Sigmoid colon (tissue), 4 donors: ENCODE measurements around the gene TAF7L.

Experiments
- POLR2A ChIP-seq, 2 donors: fragments of 450-650 bp; IDR thresholded peaks; one replicate each; pipeline ENCODE4 v1.6.1; 2016; ENCODE audit warnings: antibody characterized with exemption in 2 of 2, mild to moderate bottlenecking in 2 of 2, moderate library complexity in 2 of 2
- POLR2AphosphoS5 ChIP-seq, 4 donors: sonication (generic); formaldehyde crosslinking; IDR thresholded peaks; one replicate each; pipeline ENCODE4 v1.6.1; 2017; ENCODE audit warnings: antibody characterized with exemption in 4 of 4
- TF ChIP-seq, protein P1 (sequence below), 4 experiments: fragments of 450-650 bp in 3 of 4; fragments of 200-600 bp in 1 of 4; IDR thresholded peaks; one replicate each; pipeline ENCODE4 v1.5.1; 2016 to 2019; ENCODE audit warnings: antibody characterized with exemption in 4 of 4, mild to moderate bottlenecking in 3 of 4, moderate library complexity in 2 of 4

DNA sequence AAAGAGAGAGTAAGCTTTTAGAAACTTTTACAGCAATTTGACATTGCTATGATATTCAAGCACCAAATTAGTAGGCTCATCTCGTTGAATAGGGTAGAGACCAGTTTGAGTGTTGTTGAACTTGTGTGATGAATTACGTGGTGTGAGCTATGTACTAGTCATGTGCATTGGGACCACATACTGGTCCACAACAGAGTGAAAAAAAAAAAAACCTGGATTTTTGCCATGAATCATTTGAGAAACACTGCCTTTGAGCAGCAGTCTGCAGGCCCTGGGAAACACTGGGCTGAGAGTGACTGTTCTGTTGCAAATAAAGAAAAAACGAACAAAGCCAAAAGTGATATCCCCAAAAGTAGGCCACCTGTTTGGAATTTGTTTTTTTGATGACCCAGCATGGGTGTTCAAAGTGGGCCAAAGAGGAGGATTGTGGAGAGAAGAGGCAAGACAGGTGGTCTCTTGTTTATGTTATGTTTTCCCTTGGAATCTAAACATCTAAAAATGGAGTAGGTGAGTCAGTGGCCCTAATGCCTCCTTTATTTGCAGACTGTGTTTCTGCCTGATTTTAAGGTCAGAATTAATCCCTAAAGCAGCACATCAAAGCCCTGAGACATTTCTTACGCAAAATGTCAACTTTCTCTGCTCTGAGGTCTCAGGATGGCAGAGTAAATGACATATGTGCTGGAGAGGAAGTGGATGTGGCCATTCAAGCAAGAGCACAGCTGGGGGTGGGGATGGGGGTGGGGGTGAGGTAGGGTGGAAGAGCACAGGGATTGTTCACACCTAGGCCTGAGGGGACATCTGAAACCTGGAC, 33.5 kb downstream of the TAF7L start:
- TF ChIP-seq, protein P1, sequence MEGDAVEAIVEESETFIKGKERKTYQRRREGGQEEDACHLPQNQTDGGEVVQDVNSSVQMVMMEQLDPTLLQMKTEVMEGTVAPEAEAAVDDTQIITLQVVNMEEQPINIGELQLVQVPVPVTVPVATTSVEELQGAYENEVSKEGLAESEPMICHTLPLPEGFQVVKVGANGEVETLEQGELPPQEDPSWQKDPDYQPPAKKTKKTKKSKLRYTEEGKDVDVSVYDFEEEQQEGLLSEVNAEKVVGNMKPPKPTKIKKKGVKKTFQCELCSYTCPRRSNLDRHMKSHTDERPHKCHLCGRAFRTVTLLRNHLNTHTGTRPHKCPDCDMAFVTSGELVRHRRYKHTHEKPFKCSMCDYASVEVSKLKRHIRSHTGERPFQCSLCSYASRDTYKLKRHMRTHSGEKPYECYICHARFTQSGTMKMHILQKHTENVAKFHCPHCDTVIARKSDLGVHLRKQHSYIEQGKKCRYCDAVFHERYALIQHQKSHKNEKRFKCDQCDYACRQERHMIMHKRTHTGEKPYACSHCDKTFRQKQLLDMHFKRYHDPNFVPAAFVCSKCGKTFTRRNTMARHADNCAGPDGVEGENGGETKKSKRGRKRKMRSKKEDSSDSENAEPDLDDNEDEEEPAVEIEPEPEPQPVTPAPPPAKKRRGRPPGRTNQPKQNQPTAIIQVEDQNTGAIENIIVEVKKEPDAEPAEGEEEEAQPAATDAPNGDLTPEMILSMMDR (IDR thresholded peaks at IDR 0.05) = no peak
- TF ChIP-seq POLR2A (IDR thresholded peaks at IDR 0.05) (no peak), POLR2AphosphoS5 (IDR thresholded peaks at IDR 0.05) (no peak)
